GM12873 (cell line): ENCODE measurements around the gene ST6GAL1.

Experiments used
- TF ChIP-seq, protein P1 (sequence below): IDR thresholded peaks from 2 replicates; pipeline ENCODE4 v1.5.1; 2012; ENCODE audit warnings: low read depth, mild to moderate bottlenecking, moderate library complexity, low read length, control low read depth; ENCODE audit not compliant: insufficient read depth; ENCODE audit errors: missing control alignments

The ST6GAL1 gene

DNA sequence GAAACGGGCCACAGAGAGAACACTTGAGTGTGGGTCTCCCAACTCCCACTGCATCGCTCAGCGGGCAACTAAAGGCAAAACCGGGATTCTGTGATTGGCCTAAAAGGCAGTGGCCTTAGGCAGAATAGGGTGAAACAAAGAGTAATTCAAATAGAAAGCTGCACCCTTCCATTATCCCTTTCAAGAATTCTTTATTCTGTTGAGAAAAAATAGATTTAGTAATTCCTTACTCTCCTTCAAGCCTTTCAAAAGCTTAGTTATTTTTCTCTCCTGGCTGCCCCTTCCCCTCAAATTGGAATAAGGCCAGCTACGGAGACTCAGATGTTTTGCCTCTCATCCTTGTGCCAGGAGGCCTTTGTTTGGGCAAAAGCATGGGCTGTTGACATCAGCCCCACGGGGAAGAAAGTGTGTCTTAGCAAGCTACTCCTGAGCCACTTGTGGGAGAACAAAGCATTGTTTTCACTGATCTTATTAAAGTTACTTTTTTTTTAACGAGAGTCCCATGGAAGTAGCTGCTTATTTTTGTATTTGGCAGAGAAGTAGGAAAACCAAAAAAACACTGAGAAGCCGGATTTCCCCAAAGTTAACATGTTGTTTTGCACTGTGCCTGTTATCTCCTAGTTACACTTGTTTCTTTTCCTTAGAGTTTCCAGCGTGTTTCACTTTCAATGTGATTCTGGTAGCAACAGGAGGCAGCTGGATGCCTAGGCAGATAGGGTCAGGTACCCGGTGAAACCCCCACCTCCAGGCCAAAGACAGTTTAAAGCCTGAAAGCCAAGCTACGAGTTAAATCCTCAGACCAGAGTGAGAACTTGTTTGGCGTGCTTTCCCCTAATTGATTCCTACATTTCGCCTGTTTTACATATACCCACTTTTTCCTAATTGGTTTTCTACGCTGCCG is 2.2 kb downstream of the ST6GAL1 start:
- TF ChIP-seq, protein P1, sequence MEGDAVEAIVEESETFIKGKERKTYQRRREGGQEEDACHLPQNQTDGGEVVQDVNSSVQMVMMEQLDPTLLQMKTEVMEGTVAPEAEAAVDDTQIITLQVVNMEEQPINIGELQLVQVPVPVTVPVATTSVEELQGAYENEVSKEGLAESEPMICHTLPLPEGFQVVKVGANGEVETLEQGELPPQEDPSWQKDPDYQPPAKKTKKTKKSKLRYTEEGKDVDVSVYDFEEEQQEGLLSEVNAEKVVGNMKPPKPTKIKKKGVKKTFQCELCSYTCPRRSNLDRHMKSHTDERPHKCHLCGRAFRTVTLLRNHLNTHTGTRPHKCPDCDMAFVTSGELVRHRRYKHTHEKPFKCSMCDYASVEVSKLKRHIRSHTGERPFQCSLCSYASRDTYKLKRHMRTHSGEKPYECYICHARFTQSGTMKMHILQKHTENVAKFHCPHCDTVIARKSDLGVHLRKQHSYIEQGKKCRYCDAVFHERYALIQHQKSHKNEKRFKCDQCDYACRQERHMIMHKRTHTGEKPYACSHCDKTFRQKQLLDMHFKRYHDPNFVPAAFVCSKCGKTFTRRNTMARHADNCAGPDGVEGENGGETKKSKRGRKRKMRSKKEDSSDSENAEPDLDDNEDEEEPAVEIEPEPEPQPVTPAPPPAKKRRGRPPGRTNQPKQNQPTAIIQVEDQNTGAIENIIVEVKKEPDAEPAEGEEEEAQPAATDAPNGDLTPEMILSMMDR: no peak

- TF ChIP-seq, protein P1: no peak
These were observed 3.5 kb downstream of the ST6GAL1 start for GRCh38 chr3:186933816-186934215.

GRCh38 chr3:186935133-186935532 is 4.8 kb downstream of the ST6GAL1 start:
- TF ChIP-seq, protein P1: no peak

GRCh38 chr3:186937017-186937875 is 6.9 kb downstream of the ST6GAL1 start:
- TF ChIP-seq, protein P1: no peak

DNA sequence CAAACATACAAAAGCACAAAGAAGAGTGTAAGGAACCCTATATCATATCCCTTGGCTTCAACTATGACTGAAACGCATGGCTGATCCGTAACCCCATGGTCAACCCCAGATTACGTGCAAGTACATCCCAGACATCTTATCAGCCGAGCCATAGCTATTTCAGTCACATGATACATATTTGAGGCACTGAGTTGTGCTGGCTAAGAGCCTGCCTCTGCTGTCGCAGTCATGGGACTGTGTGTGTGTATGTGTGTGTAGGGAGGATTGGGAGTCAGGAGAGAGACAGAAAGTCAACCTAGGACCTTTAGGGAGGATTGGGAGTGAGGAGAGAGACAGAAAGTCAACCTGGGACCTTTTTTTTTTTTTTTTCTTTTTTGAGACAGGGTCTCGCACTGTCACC is 8.4 kb downstream of the ST6GAL1 start:
- TF ChIP-seq, protein P1: no peak

GRCh38 chr3:186939536-186939935 is 9.2 kb downstream of the ST6GAL1 start:
- TF ChIP-seq, protein P1: no peak

GRCh38 chr3:186940967-186941366 is 10.6 kb downstream of the ST6GAL1 start:
- TF ChIP-seq, protein P1: no peak
